ENCODE results near the gene PPAT. TPM values are rescaled to one million over a fixed set of nuclear protein-coding genes. Genes with fewer than 3 reads are reported as not detected.

Gene PPAT
- total and polyA plus RNA-seq, 2 donors (not counting 1 experiment from before 2014, with no cell fraction given) = 3.2 to 9.2 TPM

GRCh38 chr4:56465599-56466295 is 30.3 kb upstream of the PPAT start:
- H3K9me3 ChIP-seq (ENCODE audit: control extremely low read depth in 1 of 3, control insufficient read depth in 2 of 3, insufficient read depth in 1 of 3, low read length in 2 of 3) = no peaks in the 10 kb centered on the region
- Mint-ChIP-seq H3K4me3 (peak overlapping the region; percentile 99), H3K4me1 (peaks cover 56% of the 10 kb centered on the region), H3K27ac (peak overlapping the region; percentile 67), H3K9me3 (ENCODE audit: insufficient read depth) (no peaks in the 10 kb centered on the region), H3K27me3 (no peaks in the 10 kb centered on the region)
- POLR2A ChIA-PET = interaction anchor here (0.6 to 2.9 kb wide), 2 partner anchors 30 to 64 kb away, joined by 4 to 35 read pairs; partner anchors contain the start of genes PAICS and PPAT
- TF ChIP-seq, protein P1, sequence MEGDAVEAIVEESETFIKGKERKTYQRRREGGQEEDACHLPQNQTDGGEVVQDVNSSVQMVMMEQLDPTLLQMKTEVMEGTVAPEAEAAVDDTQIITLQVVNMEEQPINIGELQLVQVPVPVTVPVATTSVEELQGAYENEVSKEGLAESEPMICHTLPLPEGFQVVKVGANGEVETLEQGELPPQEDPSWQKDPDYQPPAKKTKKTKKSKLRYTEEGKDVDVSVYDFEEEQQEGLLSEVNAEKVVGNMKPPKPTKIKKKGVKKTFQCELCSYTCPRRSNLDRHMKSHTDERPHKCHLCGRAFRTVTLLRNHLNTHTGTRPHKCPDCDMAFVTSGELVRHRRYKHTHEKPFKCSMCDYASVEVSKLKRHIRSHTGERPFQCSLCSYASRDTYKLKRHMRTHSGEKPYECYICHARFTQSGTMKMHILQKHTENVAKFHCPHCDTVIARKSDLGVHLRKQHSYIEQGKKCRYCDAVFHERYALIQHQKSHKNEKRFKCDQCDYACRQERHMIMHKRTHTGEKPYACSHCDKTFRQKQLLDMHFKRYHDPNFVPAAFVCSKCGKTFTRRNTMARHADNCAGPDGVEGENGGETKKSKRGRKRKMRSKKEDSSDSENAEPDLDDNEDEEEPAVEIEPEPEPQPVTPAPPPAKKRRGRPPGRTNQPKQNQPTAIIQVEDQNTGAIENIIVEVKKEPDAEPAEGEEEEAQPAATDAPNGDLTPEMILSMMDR (IDR thresholded peaks at IDR 0.05) = no peak
- TF ChIP-seq EZH2 (IDR thresholded peaks at IDR 0.05; ENCODE audit: borderline replicate concordance, insufficient read depth, low read depth, low read length, poor library complexity, severe bottlenecking) = no peak
- no peak overlapping the region for H3K27ac ChIP-seq (ENCODE audit: low read length in 2 of 2)
- 91% methylated on average over 8 of the region's 10 CpGs for WGBS (ENCODE audit: insufficient coverage)
- peaks cover 38 to 42% of the 10 kb centered on the region in 2 donors for H3K4me1 ChIP-seq (ENCODE audit: control insufficient read depth in 2 of 2, insufficient read depth in 2 of 2, low read length in 2 of 2)
- peaks cover 0 to 15% of the 10 kb centered on the region in 2 experiments for H3K36me3 ChIP-seq (replicated peaks in 1 of 2; ENCODE audit: control extremely low read depth in 1 of 2, control insufficient read depth in 1 of 2, extremely low read depth in 1 of 2, insufficient read depth in 2 of 2, low read length in 1 of 2)
- H2AFZ ChIP-seq (ENCODE audit: insufficient read depth, low read depth, low read length, poor library complexity, severe bottlenecking) = no peak overlapping the region
- ATAC-seq (ENCODE audit: low read depth) = no peak
- peak overlapping the region; percentile 77 for H3K4me2 ChIP-seq (replicated peaks; ENCODE audit: low read depth, low read length, poor library complexity, severe bottlenecking)
- H4K20me1 ChIP-seq (ENCODE audit: control insufficient read depth, insufficient read depth, low read length, poor library complexity, severe bottlenecking) = peaks cover 21% of the 10 kb centered on the region
- H3K9ac ChIP-seq (ENCODE audit: low read length) = peak overlapping the region; percentile 78
- CTCF ChIA-PET = interaction anchor here (0.6 to 2.0 kb wide), 9 partner anchors 8 to 79 kb away, joined by 3 to 9 read pairs (median 3); partner anchors contain the start of genes AASDH, PAICS and PPAT
- intact Hi-C loops (cut with micrococcal nuclease) = loop anchor here (2.0 to 10.0 kb wide), 5 partner anchors 65 to 1071 kb away; partner anchors contain the start of genes CLOCK, EXOC1 and TMEM165
- peak overlapping the region in 1 of 5 experiments; percentile 85 for H3K4me3 ChIP-seq (ENCODE audit: control extremely low read depth in 1 of 5, extremely low read depth in 1 of 5, insufficient read depth in 1 of 5, low read depth in 2 of 5, low read length in 4 of 5)
- H3K79me2 ChIP-seq (ENCODE audit: control insufficient read depth, insufficient read depth, low read length) = peaks cover 75% of the 10 kb centered on the region
- H3K27me3 ChIP-seq (replicated peaks in 1 of 4; ENCODE audit: control extremely low read depth in 1 of 4, control insufficient read depth in 3 of 4, insufficient read depth in 4 of 4, low read length in 3 of 4) = no peaks in the 10 kb centered on the region
- no peak for DNase-seq

- H2AFZ ChIP-seq (ENCODE audit: insufficient read depth, low read depth, low read length, poor library complexity, severe bottlenecking) = no peak overlapping the region
- CTCF ChIA-PET = interaction anchor here (1.2 to 1.7 kb wide), 2 partner anchors 25 to 39 kb away, joined by 3 to 5 read pairs; no protein-coding TSS in a partner anchor
Measured at GRCh38 chr4:56464581-56464980, 29.2 kb upstream of the PPAT start.

More at GRCh38 chr4:56464581-56464980, 29.2 kb upstream of the PPAT start:
- peaks cover 0 to 20% of the 10 kb centered on the region in 2 experiments for H3K36me3 ChIP-seq (replicated peaks in 1 of 2; ENCODE audit: control extremely low read depth in 1 of 2, control insufficient read depth in 1 of 2, extremely low read depth in 1 of 2, insufficient read depth in 2 of 2, low read length in 1 of 2)
- WGBS (ENCODE audit: insufficient coverage) = 100% methylated on average over 1 of the region's 3 CpGs
- H3K9me3 ChIP-seq (ENCODE audit: control extremely low read depth in 1 of 3, control insufficient read depth in 2 of 3, insufficient read depth in 1 of 3, low read length in 2 of 3) = no peaks in the 10 kb centered on the region
- no peak overlapping the region for H3K27ac Mint-ChIP-seq
- no peak for DNase-seq
- POLR2A ChIA-PET = no interaction called here
- TF ChIP-seq EZH2 (IDR thresholded peaks at IDR 0.05; ENCODE audit: borderline replicate concordance, insufficient read depth, low read depth, low read length, poor library complexity, severe bottlenecking) = no peak
- TF ChIP-seq, protein P1 (IDR thresholded peaks at IDR 0.05) = no peak
- H3K9ac ChIP-seq (ENCODE audit: low read length) = no peak overlapping the region
- H3K4me1 ChIP-seq (ENCODE audit: control insufficient read depth in 2 of 2, insufficient read depth in 2 of 2, low read length in 2 of 2) = peaks cover 30 to 34% of the 10 kb centered on the region in 2 donors
- H3K4me3 Mint-ChIP-seq = peak overlapping the region; percentile 9
- ATAC-seq (ENCODE audit: low read depth) = no peak
- peaks cover 21% of the 10 kb centered on the region for H4K20me1 ChIP-seq (ENCODE audit: control insufficient read depth, insufficient read depth, low read length, poor library complexity, severe bottlenecking)
- H3K9me3 Mint-ChIP-seq (ENCODE audit: insufficient read depth) = no peaks in the 10 kb centered on the region
- H3K27me3 ChIP-seq (replicated peaks in 1 of 4; ENCODE audit: control extremely low read depth in 1 of 4, control insufficient read depth in 3 of 4, insufficient read depth in 4 of 4, low read length in 3 of 4) = no peaks in the 10 kb centered on the region
- no peaks in the 10 kb centered on the region for H3K27me3 Mint-ChIP-seq
- H3K27ac ChIP-seq (ENCODE audit: low read length in 2 of 2) = no peak overlapping the region
- H3K4me1 Mint-ChIP-seq = peaks cover 50% of the 10 kb centered on the region
- no peak overlapping the region for H3K4me2 ChIP-seq (replicated peaks; ENCODE audit: low read depth, low read length, poor library complexity, severe bottlenecking)
- peaks cover 71% of the 10 kb centered on the region for H3K79me2 ChIP-seq (ENCODE audit: control insufficient read depth, insufficient read depth, low read length)
- intact Hi-C loops (cut with micrococcal nuclease) = loop anchor here (10.0 kb wide), 3 partner anchors 610 to 1070 kb away; partner anchors contain the start of genes CLOCK, EXOC1 and TMEM165
- no peak overlapping the region for H3K4me3 ChIP-seq (ENCODE audit: control extremely low read depth in 1 of 5, extremely low read depth in 1 of 5, insufficient read depth in 1 of 5, low read depth in 2 of 5, low read length in 4 of 5)
